ENCODE results near the gene NCK2.

The NCK2 gene

DNA sequence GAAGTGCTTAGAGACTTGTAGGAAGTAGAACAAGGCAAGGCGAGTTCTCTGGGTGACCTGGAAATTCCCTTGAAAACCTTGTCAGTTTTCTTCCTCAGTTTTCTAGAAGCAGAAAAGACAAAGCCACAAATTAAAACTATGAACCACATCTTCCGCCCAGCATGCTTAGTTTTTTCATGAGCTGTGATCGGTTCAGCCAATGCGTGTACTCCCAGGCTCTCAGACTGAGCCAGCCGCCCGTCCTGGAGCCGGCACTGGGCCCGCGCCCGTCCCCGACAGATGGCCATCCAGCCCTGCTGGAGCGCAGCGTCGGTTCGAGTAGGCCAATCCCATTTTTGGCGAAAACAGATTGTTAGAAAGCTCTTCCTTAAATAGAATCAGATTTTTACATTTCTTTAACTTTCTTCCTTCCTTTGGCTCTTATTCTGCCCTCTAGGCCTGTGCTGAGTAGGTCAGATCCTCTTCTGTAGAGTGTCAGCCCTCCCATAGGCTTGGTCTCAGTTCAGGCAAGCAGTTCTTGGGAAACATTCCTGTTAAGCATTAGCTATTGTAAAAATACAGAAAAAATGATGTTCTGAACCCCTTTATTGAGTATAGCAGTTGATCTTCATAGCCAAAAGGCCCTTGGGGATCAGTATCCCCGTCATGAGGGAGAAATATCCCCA, 112.5 kb downstream of the NCK2 start:
- TF ChIP-seq, protein P1, sequence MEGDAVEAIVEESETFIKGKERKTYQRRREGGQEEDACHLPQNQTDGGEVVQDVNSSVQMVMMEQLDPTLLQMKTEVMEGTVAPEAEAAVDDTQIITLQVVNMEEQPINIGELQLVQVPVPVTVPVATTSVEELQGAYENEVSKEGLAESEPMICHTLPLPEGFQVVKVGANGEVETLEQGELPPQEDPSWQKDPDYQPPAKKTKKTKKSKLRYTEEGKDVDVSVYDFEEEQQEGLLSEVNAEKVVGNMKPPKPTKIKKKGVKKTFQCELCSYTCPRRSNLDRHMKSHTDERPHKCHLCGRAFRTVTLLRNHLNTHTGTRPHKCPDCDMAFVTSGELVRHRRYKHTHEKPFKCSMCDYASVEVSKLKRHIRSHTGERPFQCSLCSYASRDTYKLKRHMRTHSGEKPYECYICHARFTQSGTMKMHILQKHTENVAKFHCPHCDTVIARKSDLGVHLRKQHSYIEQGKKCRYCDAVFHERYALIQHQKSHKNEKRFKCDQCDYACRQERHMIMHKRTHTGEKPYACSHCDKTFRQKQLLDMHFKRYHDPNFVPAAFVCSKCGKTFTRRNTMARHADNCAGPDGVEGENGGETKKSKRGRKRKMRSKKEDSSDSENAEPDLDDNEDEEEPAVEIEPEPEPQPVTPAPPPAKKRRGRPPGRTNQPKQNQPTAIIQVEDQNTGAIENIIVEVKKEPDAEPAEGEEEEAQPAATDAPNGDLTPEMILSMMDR (IDR thresholded peaks at IDR 0.05; ENCODE audit: low read depth, low read length, missing control alignments): no peak
- H3K27me3 ChIP-seq (replicated peaks): no peaks in the 10 kb centered on the region
- H3K4me3 ChIP-seq (ENCODE audit: low read depth, low read length): no peak overlapping the region
- H3K36me3 ChIP-seq (replicated peaks): no peaks in the 10 kb centered on the region
- no peak overlapping the region for H3K27ac ChIP-seq
- in situ Hi-C loops (cut with HindIII; ENCODE audit: low pct_ligation_motif_present, low sequenced_read_pairs): no loop called here
- no peak for DNase-seq

DNA sequence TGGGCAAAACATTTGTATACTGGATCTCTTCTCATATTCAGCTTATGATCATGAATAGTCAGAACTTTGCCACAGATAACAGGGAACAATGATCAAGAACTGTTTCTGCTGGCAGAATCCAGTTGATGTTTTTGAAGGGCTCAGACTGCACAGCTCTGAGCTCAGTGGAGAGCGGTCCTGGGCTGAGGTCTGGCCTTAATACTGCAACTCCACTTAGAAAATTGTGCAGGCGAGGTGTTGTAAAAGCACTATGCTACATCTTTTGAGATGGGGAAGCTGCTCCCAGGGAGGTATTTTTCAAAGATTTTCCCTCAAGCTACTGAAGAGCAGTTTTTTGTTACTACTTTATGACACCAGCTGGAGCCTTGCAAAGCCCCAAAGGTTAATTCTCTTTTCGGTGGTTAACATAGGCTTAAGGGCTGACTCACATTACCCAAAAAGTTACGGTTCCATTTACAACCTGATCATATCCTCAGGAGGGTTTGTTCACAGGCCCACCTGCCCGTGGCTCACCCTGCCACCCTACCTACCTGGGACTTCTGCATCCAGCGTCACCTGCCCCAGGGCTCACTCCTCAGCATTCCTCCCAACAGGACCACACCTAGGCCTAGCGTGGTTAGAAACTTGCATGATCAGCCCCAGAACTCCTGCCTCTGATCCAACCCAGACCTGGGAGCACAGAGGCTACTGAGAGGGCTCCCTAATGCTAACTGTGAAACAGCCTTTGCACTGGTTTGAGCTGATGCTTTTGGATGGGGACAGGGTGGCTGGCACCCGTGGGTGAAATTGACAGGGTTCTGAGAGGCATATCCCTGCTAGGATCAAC, 114.4 kb downstream of the NCK2 start:
- in situ Hi-C loops (cut with HindIII; ENCODE audit: low pct_ligation_motif_present, low sequenced_read_pairs): no loop called here
- Histone ChIP-seq H3K27me3 (replicated peaks) (no peaks in the 10 kb centered on the region), H3K36me3 (replicated peaks) (no peaks in the 10 kb centered on the region), H3K4me3 (ENCODE audit: low read depth, low read length) (no peak overlapping the region), H3K27ac (no peak overlapping the region)
- TF ChIP-seq, protein P1 (IDR thresholded peaks at IDR 0.05; ENCODE audit: low read depth, low read length, missing control alignments): no peak
- DNase-seq: no peak

DNA sequence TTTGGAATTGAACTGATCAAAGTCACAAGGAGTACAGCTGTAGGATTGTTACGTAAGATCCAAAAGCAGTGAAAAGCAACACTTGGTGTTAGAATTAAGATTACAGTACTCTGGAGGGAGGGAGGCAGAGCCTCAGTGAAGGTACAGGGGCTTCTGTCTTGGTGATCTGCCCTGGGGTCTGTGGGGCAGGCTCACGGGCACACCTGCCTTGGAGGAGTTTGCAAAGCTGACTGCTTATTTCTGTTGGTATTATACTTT, 114.9 kb downstream of the NCK2 start:
- Histone ChIP-seq H3K4me3 (ENCODE audit: low read depth, low read length) (no peak overlapping the region), H3K27ac (no peak overlapping the region), H3K27me3 (replicated peaks) (no peaks in the 10 kb centered on the region), H3K36me3 (replicated peaks) (no peaks in the 10 kb centered on the region)
- TF ChIP-seq, protein P1 (IDR thresholded peaks at IDR 0.05; ENCODE audit: low read depth, low read length, missing control alignments): no peak
- in situ Hi-C loops (cut with HindIII; ENCODE audit: low pct_ligation_motif_present, low sequenced_read_pairs): no loop called here
- no peak for DNase-seq

DNA sequence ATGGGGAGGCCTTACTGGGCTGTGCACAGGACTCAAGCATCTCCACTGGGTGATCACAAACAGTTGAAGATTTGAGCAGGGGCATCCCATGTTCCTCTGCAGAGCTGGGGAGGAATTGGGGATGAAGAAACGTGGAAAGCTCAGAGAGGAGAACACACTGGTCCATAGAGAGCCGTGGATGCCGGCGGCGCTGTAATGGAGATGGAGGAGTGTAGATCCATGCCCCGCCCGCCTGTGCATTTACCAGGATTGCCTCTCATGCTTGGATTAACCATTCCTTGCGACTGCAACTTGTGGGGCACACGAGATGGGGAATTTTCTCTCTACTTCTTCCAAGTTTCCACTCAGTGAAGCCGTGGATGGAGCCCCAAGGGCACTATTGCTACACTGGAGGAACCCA, 115.9 kb downstream of the NCK2 start:
- in situ Hi-C loops (cut with HindIII; ENCODE audit: low pct_ligation_motif_present, low sequenced_read_pairs): no loop called here
- H3K27ac ChIP-seq: no peak overlapping the region
- TF ChIP-seq, protein P1 (IDR thresholded peaks at IDR 0.05; ENCODE audit: low read depth, low read length, missing control alignments): no peak

DNA sequence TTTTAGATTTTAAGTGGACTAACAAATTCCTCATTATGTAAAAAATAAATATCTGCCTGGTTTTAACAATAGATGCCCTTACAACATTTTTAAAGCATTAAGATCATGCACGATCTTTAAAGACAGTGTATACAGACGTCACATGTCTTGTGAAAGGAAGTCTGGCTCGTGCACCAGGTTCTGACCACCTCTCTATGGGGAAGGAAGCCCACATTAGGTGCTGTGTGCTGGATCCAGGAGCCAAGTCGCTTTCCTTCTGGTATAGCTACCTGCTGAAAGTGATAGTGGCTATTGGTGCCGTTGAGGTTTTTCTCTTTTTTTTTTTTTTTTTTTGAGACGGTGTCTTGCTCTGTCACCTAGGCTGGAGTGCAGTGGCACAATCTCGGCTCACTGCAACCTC, 116.5 kb downstream of the NCK2 start:
- TF ChIP-seq, protein P1 (IDR thresholded peaks at IDR 0.05; ENCODE audit: low read depth, low read length, missing control alignments): no peak
- Histone ChIP-seq H3K27me3 (replicated peaks) (no peaks in the 10 kb centered on the region), H3K27ac (no peak overlapping the region), H3K4me3 (ENCODE audit: low read depth, low read length) (no peak overlapping the region), H3K36me3 (replicated peaks) (no peaks in the 10 kb centered on the region)
- DNase-seq: no peak
- in situ Hi-C loops (cut with HindIII; ENCODE audit: low pct_ligation_motif_present, low sequenced_read_pairs): no loop called here

More for the DNA sequence above, 115.9 kb downstream of the NCK2 start:
- no peaks in the 10 kb centered on the region for H3K36me3 ChIP-seq (replicated peaks)
- no peak for DNase-seq
- no peak overlapping the region for H3K4me3 ChIP-seq (ENCODE audit: low read depth, low read length)
- H3K27me3 ChIP-seq (replicated peaks): no peaks in the 10 kb centered on the region

Data from brain microvascular endothelial cell (primary cell).